H9 (cell line): ENCODE data around the gene TSPAN31. TPM values are rescaled to one million over a fixed set of nuclear protein-coding genes. Genes with fewer than 3 reads are reported as not detected.

ENCODE experiments used
- DNase-seq: peaks from one replicate; pipeline ENCODE4 v3.0.0-alpha.2; 2017
- H2AFZ ChIP-seq: one replicate; pipeline ENCODE4 v1.6.1; 2013; ENCODE audit warnings: mild to moderate bottlenecking, low read length, control low read depth, moderate library complexity
- H2AK5ac ChIP-seq: 2 replicates; pipeline ENCODE4 v1.6.1; 2013; ENCODE audit warnings: low read length, control low read depth, mixed read lengths; ENCODE audit not compliant: insufficient read length
- H2BK120ac ChIP-seq: one replicate; pipeline ENCODE4 v1.6.1; 2013; ENCODE audit warnings: low read depth, mild to moderate bottlenecking, low read length, control low read depth, inconsistent platforms; ENCODE audit not compliant: poor library complexity, severe bottlenecking
- H2BK12ac ChIP-seq: 2 replicates; pipeline ENCODE4 v1.6.1; 2013; ENCODE audit warnings: low read length, control low read depth, mixed read lengths, low read depth; ENCODE audit not compliant: insufficient read length
- H2BK15ac ChIP-seq: 2 replicates; pipeline ENCODE4 v1.6.1; 2013; ENCODE audit warnings: low read depth, low read length, control low read depth
- H2BK20ac ChIP-seq: one replicate; pipeline ENCODE4 v1.6.1; 2013; ENCODE audit warnings: low read depth, mild to moderate bottlenecking, low read length, control low read depth, inconsistent platforms; ENCODE audit not compliant: poor library complexity, severe bottlenecking
- H2BK5ac ChIP-seq: 2 replicates; pipeline ENCODE4 v1.6.1; 2013; ENCODE audit warnings: low read length, control low read depth, mixed read lengths; ENCODE audit not compliant: insufficient read length
- H3K14ac ChIP-seq: 2 replicates; pipeline ENCODE4 v1.6.1; 2013; ENCODE audit warnings: low read length, control low read depth; ENCODE audit not compliant: insufficient read depth
- H3K18ac ChIP-seq: 2 replicates; pipeline ENCODE4 v1.6.1; 2013; ENCODE audit warnings: low read depth, mild to moderate bottlenecking, mixed read lengths, low read length, control low read depth; ENCODE audit not compliant: insufficient read length
- H3K23ac ChIP-seq: 2 replicates; pipeline ENCODE4 v1.6.1; 2013; ENCODE audit warnings: low read length, control low read depth, mixed read lengths, low read depth; ENCODE audit not compliant: insufficient read length
- H3K23me2 ChIP-seq: 2 replicates; pipeline ENCODE4 v1.6.1; 2013; ENCODE audit warnings: low read depth, mild to moderate bottlenecking, mixed read lengths, low read length, control low read depth; ENCODE audit not compliant: insufficient read length, poor library complexity, severe bottlenecking
- H3K27ac ChIP-seq: 2 replicates; pipeline ENCODE4 v1.5.1; 2013; ENCODE audit warnings: low read length, control low read depth, mixed read lengths, low read depth; ENCODE audit not compliant: insufficient read length
- H3K27me3 ChIP-seq: 2 replicates; pipeline ENCODE4 v1.6.1; 2013; ENCODE audit warnings: low read length, control low read depth, inconsistent platforms; ENCODE audit not compliant: insufficient read depth
- H3K4ac ChIP-seq: 2 replicates; pipeline ENCODE4 v1.6.1; 2013; ENCODE audit warnings: low read depth, mild to moderate bottlenecking, control low read depth, inconsistent platforms, low read length, moderate library complexity
- H3K4me1 ChIP-seq: 2 replicates; pipeline ENCODE4 v1.6.1; 2013; ENCODE audit warnings: low read length, control low read depth, inconsistent platforms; ENCODE audit not compliant: insufficient read depth
- H3K4me2 ChIP-seq: 2 replicates; pipeline ENCODE4 v1.6.1; 2013; ENCODE audit warnings: low read length, control low read depth, mixed read lengths; ENCODE audit not compliant: insufficient read length, insufficient read depth
- H3K56ac ChIP-seq: 2 replicates; pipeline ENCODE4 v1.6.1; 2013; ENCODE audit warnings: low read depth, mild to moderate bottlenecking, mixed read lengths, low read length, control low read depth; ENCODE audit not compliant: insufficient read length
- H3K79me1 ChIP-seq: 2 replicates; pipeline ENCODE4 v1.6.1; 2013; ENCODE audit warnings: low read depth, mild to moderate bottlenecking, moderate library complexity, low read length, control low read depth, inconsistent platforms; ENCODE audit not compliant: insufficient read depth, poor library complexity, severe bottlenecking
- H3K79me2 ChIP-seq: 2 replicates; pipeline ENCODE4 v1.6.1; 2013; ENCODE audit warnings: low read length, control low read depth, inconsistent platforms; ENCODE audit not compliant: insufficient read depth
- H3K9ac ChIP-seq: 2 replicates; pipeline ENCODE4 v1.6.1; 2013; ENCODE audit warnings: low read length, control low read depth, mixed read lengths; ENCODE audit not compliant: insufficient read length; ENCODE audit errors: extremely low read depth
- H3K9me3 ChIP-seq: one replicate; pipeline ENCODE4 v1.6.1; 2013; ENCODE audit warnings: low read depth, low read length, inconsistent platforms; ENCODE audit not compliant: control insufficient read depth
- H3T11ph ChIP-seq: one replicate; pipeline ENCODE4 v1.6.1; 2013; ENCODE audit warnings: mild to moderate bottlenecking, low read length, control low read depth, inconsistent platforms
- H4K20me1 ChIP-seq: one replicate; pipeline ENCODE4 v1.6.1; 2013; ENCODE audit not compliant: control insufficient read depth, insufficient read length, insufficient read depth
- H4K5ac ChIP-seq: 2 replicates; pipeline ENCODE4 v1.6.1; 2013; ENCODE audit warnings: low read depth, mild to moderate bottlenecking, mixed read lengths, low read length, control low read depth; ENCODE audit not compliant: insufficient read length
- H4K8ac ChIP-seq: replicated peaks from 2 replicates; pipeline ENCODE4 v1.6.1; 2013; ENCODE audit warnings: low read length, control low read depth, mixed read lengths, low read depth; ENCODE audit not compliant: insufficient read length
- H4K91ac ChIP-seq: 2 replicates; pipeline ENCODE4 v1.6.1; 2013; ENCODE audit warnings: low read depth, mild to moderate bottlenecking, moderate library complexity, mixed read lengths, low read length, control low read depth; ENCODE audit not compliant: insufficient read length
- H3K27ac Mint-ChIP-seq, 3 experiments: 2 replicates in 2 of 3; 3 replicates in 1 of 3; pipeline ENCODE4 v1.8.0; 2020 to 2021; ENCODE audit warnings: mixed read lengths in 3 of 3, mild to moderate bottlenecking in 1 of 3, moderate library complexity in 1 of 3
- H3K27me3 Mint-ChIP-seq: 2 replicates; pipeline ENCODE4 v1.8.0; 2021; ENCODE audit warnings: low read depth, mild to moderate bottlenecking, moderate library complexity, mixed read lengths
- H3K36me3 Mint-ChIP-seq, 3 experiments: 2 replicates in 2 of 3; 3 replicates in 1 of 3; pipeline ENCODE4 v1.8.0; 2020 to 2021; ENCODE audit warnings: low read depth in 3 of 3, mixed read lengths in 3 of 3; ENCODE audit not compliant: insufficient read depth in 1 of 3
- H3K4me1 Mint-ChIP-seq, 2 experiments: 2 replicates each; pipeline ENCODE4 v1.8.0; 2020; ENCODE audit warnings: mixed read lengths in 2 of 2
- H3K4me3 Mint-ChIP-seq, 2 experiments: 2 replicates in 1 of 2; 3 replicates in 1 of 2; pipeline ENCODE4 v1.8.0; 2020 to 2021; ENCODE audit warnings: mild to moderate bottlenecking in 2 of 2, mixed read lengths in 2 of 2, moderate library complexity in 1 of 2
- H3K9me3 Mint-ChIP-seq, 2 experiments: 2 replicates in 1 of 2; 3 replicates in 1 of 2; pipeline ENCODE4 v1.8.0; 2020; ENCODE audit warnings: mild to moderate bottlenecking in 2 of 2, mixed read lengths in 2 of 2, moderate library complexity in 1 of 2
- WGBS: extraction: QIAGEN DNeasy Blood & Tissue Kit; methylation state at CpG from one replicate; pipeline ENCODE4 v1.1.7; 2013; ENCODE audit warnings: missing lambda C conversion rate, low lambda C conversion rate, mixed read lengths; ENCODE audit not compliant: insufficient read length; ENCODE audit errors: extremely low coverage; 5-methylcytosine and 5-hydroxymethylcytosine counted together
- total RNA-seq: library from RNA; stranded (reverse); gene quantifications from 2 replicates; pipeline ENCODE4 v1.2.1, GENCODE V29; 2021
- TF ChIP-seq, protein P1 (sequence below): fragments of 200-600 bp; sonication (generic); conservative IDR thresholded peaks from 3 replicates; pipeline ENCODE4 v1.8.0; 2021; ENCODE audit warnings: antibody characterized with exemption, mild to moderate bottlenecking

The TSPAN31 gene
- total RNA-seq, 1 experiment from 2014 or later = 20.0 TPM

- H3K4me1 ChIP-seq = peaks cover 5% of the 10 kb centered on the region; the same call in 1 of the 2 replicates
- no peak overlapping the region for H3K27ac ChIP-seq
- H3K23ac ChIP-seq = no peak overlapping the region
- H4K8ac ChIP-seq = no peak overlapping the region
- no peak overlapping the region for H2BK15ac ChIP-seq
- no peak overlapping the region for H3T11ph ChIP-seq
- TF ChIP-seq, protein P1, sequence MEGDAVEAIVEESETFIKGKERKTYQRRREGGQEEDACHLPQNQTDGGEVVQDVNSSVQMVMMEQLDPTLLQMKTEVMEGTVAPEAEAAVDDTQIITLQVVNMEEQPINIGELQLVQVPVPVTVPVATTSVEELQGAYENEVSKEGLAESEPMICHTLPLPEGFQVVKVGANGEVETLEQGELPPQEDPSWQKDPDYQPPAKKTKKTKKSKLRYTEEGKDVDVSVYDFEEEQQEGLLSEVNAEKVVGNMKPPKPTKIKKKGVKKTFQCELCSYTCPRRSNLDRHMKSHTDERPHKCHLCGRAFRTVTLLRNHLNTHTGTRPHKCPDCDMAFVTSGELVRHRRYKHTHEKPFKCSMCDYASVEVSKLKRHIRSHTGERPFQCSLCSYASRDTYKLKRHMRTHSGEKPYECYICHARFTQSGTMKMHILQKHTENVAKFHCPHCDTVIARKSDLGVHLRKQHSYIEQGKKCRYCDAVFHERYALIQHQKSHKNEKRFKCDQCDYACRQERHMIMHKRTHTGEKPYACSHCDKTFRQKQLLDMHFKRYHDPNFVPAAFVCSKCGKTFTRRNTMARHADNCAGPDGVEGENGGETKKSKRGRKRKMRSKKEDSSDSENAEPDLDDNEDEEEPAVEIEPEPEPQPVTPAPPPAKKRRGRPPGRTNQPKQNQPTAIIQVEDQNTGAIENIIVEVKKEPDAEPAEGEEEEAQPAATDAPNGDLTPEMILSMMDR = no peak
- no CpG with 5 or more reads among the region's 3 CpGs for WGBS
- no peak overlapping the region for H2BK120ac ChIP-seq
- H3K56ac ChIP-seq = no peak overlapping the region
- no peak overlapping the region for H4K91ac ChIP-seq
- H3K27me3 Mint-ChIP-seq = peaks cover 24% of the 10 kb centered on the region
- no peaks in the 10 kb centered on the region for H4K20me1 ChIP-seq
- H4K5ac ChIP-seq = no peak overlapping the region
- H3K36me3 Mint-ChIP-seq = peaks cover 25 to 53% (median 50%) of the 10 kb centered on the region in 3 experiments; a peak in 6 of 7 replicates
- no peaks in the 10 kb centered on the region for H3K9me3 ChIP-seq
- H3K27ac Mint-ChIP-seq = peak overlapping the region in 2 of 3 experiments; percentile 99; a peak in 2 of 7 replicates
- H2AFZ ChIP-seq = no peak overlapping the region
- no peak overlapping the region for H2AK5ac ChIP-seq
- H3K4me2 ChIP-seq = peak overlapping the region; percentile 70
- no peak overlapping the region for H3K14ac ChIP-seq
- H3K4ac ChIP-seq = no peak overlapping the region
- H3K9ac ChIP-seq = no peak overlapping the region
- peaks cover 4% of the 10 kb centered on the region for H3K27me3 ChIP-seq
- no peaks in the 10 kb centered on the region for H3K79me1 ChIP-seq
- H3K4me1 Mint-ChIP-seq = peaks cover 14 to 17% of the 10 kb centered on the region in 2 experiments
- no peak overlapping the region for H3K18ac ChIP-seq
- H3K23me2 ChIP-seq = peaks cover 6% of the 10 kb centered on the region
- H3K9me3 Mint-ChIP-seq = no peaks in the 10 kb centered on the region
- H2BK12ac ChIP-seq = no peak overlapping the region
- DNase-seq = no peak
- no peak overlapping the region for H2BK5ac ChIP-seq
- peak overlapping the region; percentile 86 to 92 for H3K4me3 Mint-ChIP-seq
- no peak overlapping the region for H2BK20ac ChIP-seq
- H3K79me2 ChIP-seq = peaks cover 5% of the 10 kb centered on the region; the same call in 1 of the 2 replicates
Measured at GRCh38 chr12:57746025-57746424, 1.2 kb downstream of the TSPAN31 start.
